ENCODE measurements around the gene STRBP.
"Not testable (repeated sequence)": the region's sequence is repeated elsewhere in the genome, so short reads cannot be mapped to it uniquely, and the experiment has no call there.

STRBP gene

GRCh38 chr9:123196124-123196523 lies 72.3 kb downstream of the STRBP start:
- H3K9ac ChIP-seq (ENCODE audit: low read length), result no peak overlapping the region
- H3K9me3 ChIP-seq (ENCODE audit: control insufficient read depth, insufficient read depth, low read depth, low read length), result no peaks in the 10 kb centered on the region
- peaks cover 8% of the 10 kb centered on the region; the same call in 1 of the 2 replicates for H3K4me1 ChIP-seq (ENCODE audit: control insufficient read depth, insufficient read depth, low read length)
- no peak overlapping the region for H3K4me3 ChIP-seq (ENCODE audit: low read depth, low read length)
- no peaks in the 10 kb centered on the region for H3K27me3 ChIP-seq (ENCODE audit: control insufficient read depth, insufficient read depth, low read length)
- no peak overlapping the region for H3K27ac ChIP-seq (ENCODE audit: low read depth, low read length)
- H3K36me3 ChIP-seq (ENCODE audit: control insufficient read depth, insufficient read depth, low read length), result no peaks in the 10 kb centered on the region

GRCh38 chr9:123194023-123194422 lies 74.4 kb downstream of the STRBP start:
- Histone ChIP-seq H3K27ac (ENCODE audit: low read depth, low read length) (no peak overlapping the region), H3K36me3 (ENCODE audit: control insufficient read depth, insufficient read depth, low read length) (no peaks in the 10 kb centered on the region), H3K9ac (ENCODE audit: low read length) (no peak overlapping the region), H3K9me3 (ENCODE audit: control insufficient read depth, insufficient read depth, low read depth, low read length) (no peaks in the 10 kb centered on the region), H3K27me3 (ENCODE audit: control insufficient read depth, insufficient read depth, low read length) (no peaks in the 10 kb centered on the region), H3K4me1 (ENCODE audit: control insufficient read depth, insufficient read depth, low read length) (peaks cover 10% of the 10 kb centered on the region; the same call in 1 of the 2 replicates), H3K4me3 (ENCODE audit: low read depth, low read length) (no peak overlapping the region)

- Histone ChIP-seq H3K9ac (ENCODE audit: low read length) (no peak overlapping the region), H3K27ac (ENCODE audit: low read depth, low read length) (no peak overlapping the region), H3K9me3 (ENCODE audit: control insufficient read depth, insufficient read depth, low read depth, low read length) (no peaks in the 10 kb centered on the region), H3K27me3 (ENCODE audit: control insufficient read depth, insufficient read depth, low read length) (no peaks in the 10 kb centered on the region), H3K4me1 (ENCODE audit: control insufficient read depth, insufficient read depth, low read length) (peaks cover 10% of the 10 kb centered on the region; the same call in 1 of the 2 replicates), H3K36me3 (ENCODE audit: control insufficient read depth, insufficient read depth, low read length) (no peaks in the 10 kb centered on the region), H3K4me3 (ENCODE audit: low read depth, low read length) (no peak overlapping the region)
Measured at GRCh38 chr9:123191680-123192079, 76.7 kb downstream of the STRBP start.

GRCh38 chr9:123191260-123191659 lies 77.1 kb downstream of the STRBP start:
- Histone ChIP-seq H3K4me3 (ENCODE audit: low read depth, low read length) (no peak overlapping the region), H3K36me3 (ENCODE audit: control insufficient read depth, insufficient read depth, low read length) (no peaks in the 10 kb centered on the region), H3K4me1 (ENCODE audit: control insufficient read depth, insufficient read depth, low read length) (peaks cover 10% of the 10 kb centered on the region; the same call in 1 of the 2 replicates), H3K27me3 (ENCODE audit: control insufficient read depth, insufficient read depth, low read length) (no peaks in the 10 kb centered on the region), H3K27ac (ENCODE audit: low read depth, low read length) (no peak overlapping the region), H3K9ac (ENCODE audit: low read length) (no peak overlapping the region), H3K9me3 (ENCODE audit: control insufficient read depth, insufficient read depth, low read depth, low read length) (no peaks in the 10 kb centered on the region)

- H3K27ac ChIP-seq (ENCODE audit: low read depth, low read length), result no peak overlapping the region
- H3K4me3 ChIP-seq (ENCODE audit: low read depth, low read length), result no peak overlapping the region
- H3K9me3 ChIP-seq (ENCODE audit: control insufficient read depth, insufficient read depth, low read depth, low read length), result no peaks in the 10 kb centered on the region
- H3K36me3 ChIP-seq (ENCODE audit: control insufficient read depth, insufficient read depth, low read length), result no peaks in the 10 kb centered on the region
- no peaks in the 10 kb centered on the region for H3K27me3 ChIP-seq (ENCODE audit: control insufficient read depth, insufficient read depth, low read length)
- H3K4me1 ChIP-seq (ENCODE audit: control insufficient read depth, insufficient read depth, low read length), result peaks cover 21% of the 10 kb centered on the region
- H3K9ac ChIP-seq (ENCODE audit: low read length), result no peak overlapping the region
Measured at GRCh38 chr9:123187131-123187530, 81.3 kb downstream of the STRBP start.

GRCh38 chr9:123186029-123186428 lies 82.4 kb downstream of the STRBP start:
- not testable (repeated sequence) for H3K27ac ChIP-seq (ENCODE audit: low read depth, low read length); H3K36me3 ChIP-seq (ENCODE audit: control insufficient read depth, insufficient read depth, low read length); H3K9me3 ChIP-seq (ENCODE audit: control insufficient read depth, insufficient read depth, low read depth, low read length); H3K4me3 ChIP-seq (ENCODE audit: low read depth, low read length); H3K9ac ChIP-seq (ENCODE audit: low read length); H3K27me3 ChIP-seq (ENCODE audit: control insufficient read depth, insufficient read depth, low read length)
- peaks cover 16% of the 10 kb centered on the region for H3K4me1 ChIP-seq (ENCODE audit: control insufficient read depth, insufficient read depth, low read length)

- Histone ChIP-seq H3K27ac (ENCODE audit: low read depth, low read length) (no peak overlapping the region), H3K4me1 (ENCODE audit: control insufficient read depth, insufficient read depth, low read length) (peaks cover 60% of the 10 kb centered on the region)
Measured at GRCh38 chr9:123176949-123177348, 91.4 kb downstream of the STRBP start.

GRCh38 chr9:123175854-123176629 lies 92.3 kb downstream of the STRBP start:
- H3K27me3 ChIP-seq (ENCODE audit: control insufficient read depth, insufficient read depth, low read length), result no peaks in the 10 kb centered on the region
- no peak overlapping the region for H3K4me3 ChIP-seq (ENCODE audit: low read depth, low read length)
- H3K36me3 ChIP-seq (ENCODE audit: control insufficient read depth, insufficient read depth, low read length), result peaks cover 3% of the 10 kb centered on the region; the same call in 1 of the 2 replicates
- H3K9me3 ChIP-seq (ENCODE audit: control insufficient read depth, insufficient read depth, low read depth, low read length), result no peaks in the 10 kb centered on the region
- no peak overlapping the region for H3K9ac ChIP-seq (ENCODE audit: low read length)
- H3K27ac ChIP-seq (ENCODE audit: low read depth, low read length), result peak overlapping the region; percentile 90
- peaks cover 59% of the 10 kb centered on the region for H3K4me1 ChIP-seq (ENCODE audit: control insufficient read depth, insufficient read depth, low read length)

More at GRCh38 chr9:123176949-123177348, 91.4 kb downstream of the STRBP start:
- Histone ChIP-seq H3K36me3 (ENCODE audit: control insufficient read depth, insufficient read depth, low read length) (peaks cover 3% of the 10 kb centered on the region; the same call in 1 of the 2 replicates), H3K4me3 (ENCODE audit: low read depth, low read length) (no peak overlapping the region), H3K9ac (ENCODE audit: low read length) (no peak overlapping the region), H3K27me3 (ENCODE audit: control insufficient read depth, insufficient read depth, low read length) (no peaks in the 10 kb centered on the region), H3K9me3 (ENCODE audit: control insufficient read depth, insufficient read depth, low read depth, low read length) (no peaks in the 10 kb centered on the region)

- Histone ChIP-seq H3K4me1 (ENCODE audit: control insufficient read depth, insufficient read depth, low read length) (peaks cover 67% of the 10 kb centered on the region), H3K27me3 (ENCODE audit: control insufficient read depth, insufficient read depth, low read length) (no peaks in the 10 kb centered on the region), H3K27ac (ENCODE audit: low read depth, low read length) (peak overlapping the region; percentile 90), H3K36me3 (ENCODE audit: control insufficient read depth, insufficient read depth, low read length) (peaks cover 3% of the 10 kb centered on the region; the same call in 1 of the 2 replicates), H3K9ac (ENCODE audit: low read length) (peak overlapping the region; percentile 30), H3K9me3 (ENCODE audit: control insufficient read depth, insufficient read depth, low read depth, low read length) (no peaks in the 10 kb centered on the region), H3K4me3 (ENCODE audit: low read depth, low read length) (peak overlapping the region; percentile 38)
Measured at GRCh38 chr9:123174887-123175518, 93.4 kb downstream of the STRBP start.

- Histone ChIP-seq H3K9ac (ENCODE audit: low read length) (no peak overlapping the region), H3K4me3 (ENCODE audit: low read depth, low read length) (peak overlapping the region; percentile 6; the same call in 1 of the 2 replicates), H3K27ac (ENCODE audit: low read depth, low read length) (peak overlapping the region; percentile 81; the same call in 1 of the 2 replicates), H3K27me3 (ENCODE audit: control insufficient read depth, insufficient read depth, low read length) (no peaks in the 10 kb centered on the region), H3K36me3 (ENCODE audit: control insufficient read depth, insufficient read depth, low read length) (peaks cover under 1% of the 10 kb centered on the region; the same call in 1 of the 2 replicates), H3K9me3 (ENCODE audit: control insufficient read depth, insufficient read depth, low read depth, low read length) (no peaks in the 10 kb centered on the region), H3K4me1 (ENCODE audit: control insufficient read depth, insufficient read depth, low read length) (peaks cover 66% of the 10 kb centered on the region)
Measured at GRCh38 chr9:123174079-123174478, 94.3 kb downstream of the STRBP start.

- no peaks in the 10 kb centered on the region for H3K9me3 ChIP-seq (ENCODE audit: control insufficient read depth, insufficient read depth, low read depth, low read length)
- H3K27ac ChIP-seq (ENCODE audit: low read depth, low read length), result no peak overlapping the region
- H3K4me1 ChIP-seq (ENCODE audit: control insufficient read depth, insufficient read depth, low read length), result peaks cover 33% of the 10 kb centered on the region
- no peaks in the 10 kb centered on the region for H3K27me3 ChIP-seq (ENCODE audit: control insufficient read depth, insufficient read depth, low read length)
- H3K36me3 ChIP-seq (ENCODE audit: control insufficient read depth, insufficient read depth, low read length), result no peaks in the 10 kb centered on the region
- H3K9ac ChIP-seq (ENCODE audit: low read length), result no peak overlapping the region
- no peak overlapping the region for H3K4me3 ChIP-seq (ENCODE audit: low read depth, low read length)
Measured at GRCh38 chr9:123169926-123170325, 98.5 kb downstream of the STRBP start.
